ENCODE results near the gene NOS3.

GRCh38 chr7:151043959-151044358 is 53.1 kb downstream of the NOS3 start:
- no peak for TF ChIP-seq POLR2A (IDR thresholded peaks at IDR 0.05)
- TF ChIP-seq CTCF (IDR thresholded peaks at IDR 0.05) = no peak
